ENCODE measurements around the gene C2CD4A. TPM values are rescaled to one million over a fixed set of nuclear protein-coding genes. Genes with fewer than 3 reads are reported as not detected.

The C2CD4A gene
- total RNA-seq, 4 donors from 2014 or later, result 0.33 TPM; not detected in 3

DNA sequence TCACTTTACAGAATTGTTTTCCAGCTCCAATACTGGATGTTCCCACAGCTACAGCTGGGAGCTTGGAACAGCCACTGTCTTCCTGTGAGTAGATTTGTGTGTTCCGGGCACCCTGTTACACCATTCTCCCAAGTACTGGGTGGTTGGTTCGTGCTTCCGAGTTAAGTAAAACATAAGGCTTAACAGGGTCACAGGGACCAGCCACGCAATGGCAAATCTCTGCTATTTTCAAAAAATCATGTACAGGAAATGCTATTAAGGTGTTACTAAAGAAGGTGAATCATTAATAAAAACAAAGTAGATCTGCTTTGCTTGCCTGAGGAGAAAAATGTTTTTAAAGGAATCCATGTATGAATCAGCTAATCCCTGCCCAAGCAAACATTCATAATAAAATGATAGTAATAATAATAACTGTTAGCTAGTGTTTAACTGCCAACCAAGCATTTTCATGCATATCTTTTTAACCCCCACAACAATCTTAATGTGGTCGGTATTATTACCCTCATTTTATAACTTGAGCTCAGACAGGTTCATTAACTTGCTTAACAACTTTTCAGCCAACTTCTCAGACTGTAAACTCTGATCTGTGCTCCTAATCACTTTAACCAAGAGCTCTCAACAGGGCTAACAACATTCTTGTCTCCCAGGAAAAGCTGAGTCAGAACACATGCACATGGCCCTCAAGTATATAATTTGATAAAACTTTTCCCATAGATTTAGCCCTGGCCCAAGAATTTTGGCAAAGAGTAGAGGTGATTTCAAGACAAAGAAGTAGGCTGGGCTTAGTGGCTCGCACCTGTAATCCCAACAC lies 2.7 kb upstream of the C2CD4A start:
- no peak overlapping the region for H3K4me3 ChIP-seq
- intact Hi-C loops (cut with DNase I), result no loop called here
- 82% methylated on average over 6 of the region's 6 CpGs for WGBS
- H3K9me3 ChIP-seq, result no peaks in the 10 kb centered on the region
- H3K27ac ChIP-seq (replicated peaks in 1 of 4), result no peak overlapping the region
- H3K36me3 ChIP-seq, result no peaks in the 10 kb centered on the region
- H3K27me3 ChIP-seq, result peaks cover 0 to 34% (median 11%) of the 10 kb centered on the region in 4 donors
- TF ChIP-seq, protein P1, sequence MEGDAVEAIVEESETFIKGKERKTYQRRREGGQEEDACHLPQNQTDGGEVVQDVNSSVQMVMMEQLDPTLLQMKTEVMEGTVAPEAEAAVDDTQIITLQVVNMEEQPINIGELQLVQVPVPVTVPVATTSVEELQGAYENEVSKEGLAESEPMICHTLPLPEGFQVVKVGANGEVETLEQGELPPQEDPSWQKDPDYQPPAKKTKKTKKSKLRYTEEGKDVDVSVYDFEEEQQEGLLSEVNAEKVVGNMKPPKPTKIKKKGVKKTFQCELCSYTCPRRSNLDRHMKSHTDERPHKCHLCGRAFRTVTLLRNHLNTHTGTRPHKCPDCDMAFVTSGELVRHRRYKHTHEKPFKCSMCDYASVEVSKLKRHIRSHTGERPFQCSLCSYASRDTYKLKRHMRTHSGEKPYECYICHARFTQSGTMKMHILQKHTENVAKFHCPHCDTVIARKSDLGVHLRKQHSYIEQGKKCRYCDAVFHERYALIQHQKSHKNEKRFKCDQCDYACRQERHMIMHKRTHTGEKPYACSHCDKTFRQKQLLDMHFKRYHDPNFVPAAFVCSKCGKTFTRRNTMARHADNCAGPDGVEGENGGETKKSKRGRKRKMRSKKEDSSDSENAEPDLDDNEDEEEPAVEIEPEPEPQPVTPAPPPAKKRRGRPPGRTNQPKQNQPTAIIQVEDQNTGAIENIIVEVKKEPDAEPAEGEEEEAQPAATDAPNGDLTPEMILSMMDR (IDR thresholded peaks at IDR 0.05), result no peak
- TF ChIP-seq POLR2A (IDR thresholded peaks at IDR 0.05; ENCODE audit: low read depth), result no peak
- no peak for TF ChIP-seq POLR2AphosphoS5 (IDR thresholded peaks at IDR 0.05)
- no peak for TF ChIP-seq EP300 (IDR thresholded peaks at IDR 0.05)
- H3K4me1 ChIP-seq, result peaks cover 18 to 39% (median 33%) of the 10 kb centered on the region in 4 donors
- no peak for DNase-seq (ENCODE audit: extremely low spot score)

- intact Hi-C loops (cut with DNase I), result no loop called here
- Histone ChIP-seq H3K4me1 (peaks cover 13 to 30% (median 26%) of the 10 kb centered on the region in 4 donors), H3K9me3 (no peaks in the 10 kb centered on the region), H3K36me3 (no peaks in the 10 kb centered on the region), H3K27ac (replicated peaks in 1 of 4) (peak overlapping the region in 2 of 4 donors; percentile 21 to 43), H3K4me3 (peak overlapping the region; percentile 56 to 67 (median 60)), H3K27me3 (peaks cover 0 to 42% (median 11%) of the 10 kb centered on the region in 4 donors)
- DNase-seq (ENCODE audit: extremely low spot score), result no peak
- no peak for TF ChIP-seq POLR2AphosphoS5 (IDR thresholded peaks at IDR 0.05)
- TF ChIP-seq, protein P1 (IDR thresholded peaks at IDR 0.05), result no peak
- no peak for TF ChIP-seq POLR2A (IDR thresholded peaks at IDR 0.05; ENCODE audit: low read depth)
- TF ChIP-seq EP300 (IDR thresholded peaks at IDR 0.05), result no peak
- 13% methylated on average over 11 of the region's 62 CpGs for WGBS
These were observed 769 bp downstream of the C2CD4A start for GRCh38 chr15:62067448-62068044.

DNA sequence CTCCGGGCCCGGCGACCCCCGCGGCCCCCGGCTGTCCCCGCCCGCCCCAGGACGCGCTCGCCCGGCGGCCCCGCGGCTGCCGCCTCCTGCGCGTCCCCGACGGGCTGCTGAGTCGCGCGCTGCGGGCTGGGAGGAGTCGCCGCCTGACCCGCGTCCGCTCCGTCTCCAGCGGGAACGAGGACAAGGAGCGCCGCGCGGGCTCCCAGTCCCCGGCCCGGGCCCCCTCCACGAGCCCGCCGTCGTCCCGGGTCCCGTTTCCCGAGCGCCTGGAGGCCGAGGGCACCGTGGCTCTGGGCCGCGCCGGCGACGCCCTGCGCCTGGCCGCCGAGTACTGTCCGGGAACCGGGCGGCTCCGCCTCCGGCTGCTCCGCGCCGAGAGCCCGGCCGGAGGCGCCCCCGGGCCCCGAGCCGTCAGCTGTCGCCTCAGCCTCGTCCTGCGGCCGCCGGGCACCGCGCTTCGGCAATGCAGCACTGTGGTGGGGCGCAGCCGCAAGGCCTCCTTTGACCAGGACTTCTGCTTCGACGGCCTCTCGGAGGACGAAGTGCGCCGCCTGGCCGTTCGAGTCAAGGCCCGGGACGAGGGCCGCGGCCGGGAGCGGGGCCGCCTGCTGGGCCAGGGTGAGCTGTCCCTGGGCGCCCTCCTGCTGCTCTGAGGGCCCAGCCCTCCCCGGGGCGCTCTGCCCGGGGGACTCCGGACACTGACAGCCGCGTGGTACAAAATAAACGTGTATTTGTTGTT lies 1.5 kb downstream of the C2CD4A start:
- no peaks in the 10 kb centered on the region for H3K9me3 ChIP-seq
- H3K27ac ChIP-seq (replicated peaks in 1 of 4), result peak overlapping the region; percentile 38 to 65 (median 56)
- TF ChIP-seq, protein P1 (IDR thresholded peaks at IDR 0.05), result peak in 1 of 3 experiments; percentile 23
- TF ChIP-seq EP300 (IDR thresholded peaks at IDR 0.05), result no peak
- H3K36me3 ChIP-seq, result no peaks in the 10 kb centered on the region
- WGBS, result no CpG with 5 or more reads among the region's 103 CpGs
- intact Hi-C loops (cut with DNase I), result no loop called here
- peaks cover 13 to 30% (median 26%) of the 10 kb centered on the region in 4 donors for H3K4me1 ChIP-seq
- peaks cover 0 to 42% (median 11%) of the 10 kb centered on the region in 4 donors for H3K27me3 ChIP-seq
- H3K4me3 ChIP-seq, result peak overlapping the region; percentile 56 to 67 (median 60)
- DNase-seq (ENCODE audit: extremely low spot score), result no peak

DNA sequence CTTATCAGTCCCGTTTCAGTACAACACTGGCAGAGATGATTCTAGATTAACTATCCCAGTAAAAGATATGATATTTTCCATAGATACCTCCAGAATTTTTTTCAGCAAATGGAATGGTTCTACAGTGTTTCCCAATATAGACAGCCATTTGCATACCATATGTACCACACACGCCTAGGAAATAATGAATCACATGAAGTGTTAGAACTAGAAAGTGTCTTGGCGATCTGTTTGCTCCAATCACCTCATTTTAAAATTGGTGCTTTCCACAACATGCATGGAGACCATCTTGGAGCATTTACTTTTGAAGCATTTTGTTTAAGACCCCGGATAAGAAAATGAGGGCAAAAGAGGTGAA lies 2.0 kb downstream of the C2CD4A start:
- H3K9me3 ChIP-seq, result no peaks in the 10 kb centered on the region
- peaks cover 13 to 30% (median 26%) of the 10 kb centered on the region in 4 donors for H3K4me1 ChIP-seq
- H3K27me3 ChIP-seq, result peaks cover 0 to 42% (median 11%) of the 10 kb centered on the region in 4 donors
- no peaks in the 10 kb centered on the region for H3K36me3 ChIP-seq
- 58% methylated on average over 4 of the region's 4 CpGs for WGBS
- peak overlapping the region in 2 of 4 donors; percentile 50 to 65 for H3K27ac ChIP-seq (replicated peaks in 1 of 4)
- intact Hi-C loops (cut with DNase I), result no loop called here
- peak overlapping the region; percentile 56 to 67 (median 60) for H3K4me3 ChIP-seq
- TF ChIP-seq, protein P1 (IDR thresholded peaks at IDR 0.05), result no peak
- TF ChIP-seq POLR2A (IDR thresholded peaks at IDR 0.05; ENCODE audit: low read depth) (no peak), POLR2AphosphoS5 (IDR thresholded peaks at IDR 0.05) (no peak), EP300 (IDR thresholded peaks at IDR 0.05) (no peak)
- DNase-seq (ENCODE audit: extremely low spot score), result no peak
